Pons (tissue), 1 donor: ENCODE data around the gene YY2.
"Not testable (repeated sequence)": the region's sequence is repeated elsewhere in the genome, so short reads cannot be mapped to it uniquely, and the experiment has no call there.

Experiments used
- DNase-seq: peaks from one replicate; pipeline ENCODE4 v3.0.0-alpha.2; 2016; ENCODE audit warnings: low spot score

The YY2 gene

DNA sequence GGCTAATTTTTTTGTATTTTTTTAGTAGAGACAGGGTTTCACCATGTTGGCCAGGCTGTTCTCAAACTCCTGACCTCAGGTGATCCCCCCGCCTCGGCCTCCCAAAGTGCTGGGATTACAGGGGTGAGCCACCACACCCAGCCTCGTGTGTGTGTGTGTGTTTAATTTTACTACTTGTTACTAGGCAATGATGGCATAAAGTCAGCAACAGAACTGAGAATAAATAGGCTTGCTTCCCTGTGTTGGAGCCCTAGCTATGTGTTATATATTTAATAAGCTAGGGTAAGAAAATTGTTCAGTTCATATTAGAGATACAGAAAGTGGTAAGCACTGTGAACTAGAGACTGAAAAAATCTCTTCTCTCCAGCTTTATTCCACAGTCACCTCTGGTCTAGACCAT lies 18.4 kb downstream of the YY2 start:
- DNase-seq, result not testable (repeated sequence)

GRCh38 chrX:21875013-21875412 lies 19.2 kb downstream of the YY2 start:
- no peak for DNase-seq

DNA sequence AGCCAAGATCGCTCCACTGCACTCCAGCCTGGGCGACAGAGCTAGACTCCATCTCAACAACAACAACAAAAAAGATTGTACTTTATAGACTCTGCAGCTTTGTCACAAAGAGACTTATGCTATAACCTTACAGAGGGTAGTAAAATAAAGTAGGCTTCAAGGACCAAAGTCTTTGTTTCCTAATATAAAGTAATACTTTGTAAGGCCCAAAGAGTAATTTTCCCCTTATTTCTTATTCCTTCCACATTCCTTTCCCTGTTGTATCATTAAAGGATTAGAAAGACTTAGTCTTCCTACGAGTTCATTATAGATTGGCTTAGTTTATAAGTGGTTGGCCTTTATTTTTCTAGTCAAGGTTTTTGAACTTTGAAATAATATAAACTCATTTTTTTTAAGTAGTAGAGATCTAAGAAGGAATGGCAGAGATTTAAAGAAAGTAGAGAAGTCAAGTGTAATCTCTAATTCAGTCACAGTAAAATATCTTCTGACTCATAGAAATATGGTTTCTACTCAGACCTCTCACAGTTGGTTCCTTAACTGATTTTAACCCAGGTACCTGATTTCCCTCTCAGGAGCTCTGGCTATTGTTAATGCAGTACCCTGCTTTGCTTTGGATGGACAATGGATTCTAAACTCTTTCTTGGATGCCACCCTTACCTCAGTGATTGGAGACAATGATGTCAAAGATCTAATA lies 26.2 kb downstream of the YY2 start:
- DNase-seq, result no peak

DNA sequence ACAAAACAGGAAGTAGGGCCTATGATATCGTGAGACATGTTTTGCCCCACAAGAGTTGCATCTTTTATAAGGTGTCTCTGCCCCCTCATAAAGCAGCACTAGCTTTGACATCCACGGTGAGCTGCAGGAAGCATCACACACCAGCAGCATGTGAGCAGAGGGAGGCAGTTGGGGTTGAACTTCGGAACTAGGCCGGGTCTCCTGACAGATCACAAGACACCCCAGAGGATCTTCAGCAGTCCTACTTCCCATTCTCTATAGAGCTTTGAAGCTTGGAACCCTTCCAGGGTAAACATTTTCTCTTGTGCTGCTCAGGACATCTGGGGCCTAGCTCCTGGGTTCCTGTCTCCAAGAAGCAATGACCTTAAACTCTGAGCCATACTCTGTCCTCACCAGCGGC lies 27.5 kb downstream of the YY2 start:
- peak; percentile 48 for DNase-seq

- no peak for DNase-seq
These were observed 29.8 kb downstream of the YY2 start for GRCh38 chrX:21885568-21885967.

DNA sequence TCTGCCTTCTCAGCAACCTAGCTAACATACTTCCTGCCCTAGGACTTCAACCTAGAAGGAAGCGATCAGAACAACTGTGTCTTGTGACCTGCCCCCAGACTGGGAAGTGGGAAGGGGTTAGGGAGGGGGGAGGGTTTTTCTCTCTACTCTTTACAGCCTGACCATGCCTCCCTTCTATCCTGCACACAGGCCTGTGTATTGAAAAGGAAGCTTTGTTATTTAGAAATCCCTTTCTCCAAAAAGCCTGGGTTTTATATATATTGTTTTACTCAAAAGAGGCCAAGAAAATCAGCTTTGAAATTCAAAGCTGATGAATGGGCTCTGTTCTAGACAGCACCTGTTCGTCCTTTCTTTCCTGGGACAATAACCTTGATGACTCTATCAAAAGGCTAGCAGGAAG lies 49.5 kb downstream of the YY2 start:
- DNase-seq, result peak; percentile 20

GRCh38 chrX:21905953-21906352 lies 50.2 kb downstream of the YY2 start:
- no peak for DNase-seq

DNA sequence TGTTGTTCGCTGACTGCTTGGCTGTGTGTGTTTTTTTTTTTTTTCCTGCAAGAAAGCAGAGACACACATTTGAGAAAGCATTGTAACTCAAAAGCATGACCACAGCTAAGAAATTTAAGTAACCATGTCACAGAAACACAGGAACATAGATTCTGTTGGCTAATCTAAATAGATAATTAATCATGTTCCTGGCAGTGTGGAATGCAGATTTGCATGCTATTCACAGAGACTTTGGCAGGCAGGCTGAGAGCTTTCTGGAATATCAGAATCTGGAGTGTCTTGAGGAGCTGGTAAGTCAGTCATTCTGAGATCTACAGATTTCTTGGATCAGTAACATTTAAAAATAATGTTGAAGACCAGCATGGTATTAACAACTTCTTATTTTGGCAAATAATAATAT lies 51.5 kb downstream of the YY2 start:
- no peak for DNase-seq
